OCI-LY7 (cell line): ENCODE data around the gene GALNT5. TPM values are rescaled to one million over a fixed set of nuclear protein-coding genes. Genes with fewer than 3 reads are reported as not detected.

Experiments used
- BruUV-seq: library from RNA; stranded (reverse); fragments of 400-500 nt; replicated peaks from 2 replicates; lab custom pipeline; 2021; lab: Mats Ljungman, UMichigan
- CTCF ChIA-PET: fragments of 300-600 bp; sonication (Branson Sonifier 250); formaldehyde crosslinking; loops from one replicate; lab custom pipeline; 2022; ENCODE audit warnings: antibody characterized with exemption; ENCODE audit not compliant: unreplicated experiment; lab: Charles Lee
- POLR2A ChIA-PET: fragments of 300-600 bp; sonication (Branson Sonifier 250); formaldehyde crosslinking; loops from one replicate; lab custom pipeline; 2022; ENCODE audit warnings: antibody characterized with exemption; lab: Charles Lee
- DNase-seq: peaks from one replicate; pipeline ENCODE4 v3.0.0-alpha.2; 2015; ENCODE audit warnings: low spot score
- H2AFZ ChIP-seq: fragments of 200-600 bp; sonication (generic), shearing (Covaris generic); 2 replicates; pipeline ENCODE4 v1.6.1; 2014; ENCODE audit warnings: mild to moderate bottlenecking, antibody characterized with exemption, low read length, moderate library complexity
- H3K27ac ChIP-seq: fragments of 200-600 bp; sonication (generic); 2 replicates; pipeline ENCODE4 v1.5.1; 2014; ENCODE audit warnings: mixed run types, low read depth, mild to moderate bottlenecking, moderate library complexity, low read length, inconsistent platforms; ENCODE audit not compliant: poor library complexity, severe bottlenecking
- H3K36me3 ChIP-seq: fragments of 200-600 bp; sonication (generic); 2 replicates; pipeline ENCODE4 v1.6.1; 2014; ENCODE audit warnings: mild to moderate bottlenecking, antibody characterized with exemption, low read length, moderate library complexity, mixed read lengths; ENCODE audit not compliant: insufficient read depth
- H3K4me1 ChIP-seq: fragments of 200-600 bp; sonication (generic); 2 replicates; pipeline ENCODE4 v1.5.1; 2014; ENCODE audit warnings: mild to moderate bottlenecking, low read length; ENCODE audit not compliant: insufficient read depth, poor library complexity, severe bottlenecking
- H3K4me2 ChIP-seq: fragments of 200-600 bp; sonication (generic); 2 replicates; pipeline ENCODE4 v1.6.1; 2014; ENCODE audit warnings: mild to moderate bottlenecking, low read length
- H3K4me3 ChIP-seq: fragments of 200-600 bp; sonication (generic); 2 replicates; pipeline ENCODE4 v1.5.1; 2014; ENCODE audit warnings: mild to moderate bottlenecking, low read depth, low read length; ENCODE audit not compliant: poor library complexity, severe bottlenecking
- H3K79me2 ChIP-seq: fragments of 200-600 bp; sonication (generic); 2 replicates; pipeline ENCODE4 v1.6.1; 2016; ENCODE audit warnings: low read depth, mild to moderate bottlenecking, low read length, moderate library complexity, mixed read lengths; ENCODE audit not compliant: insufficient read depth
- H3K9me2 ChIP-seq: fragments of 200-600 bp; sonication (generic); 2 replicates; pipeline ENCODE4 v1.6.1; 2016; ENCODE audit warnings: mild to moderate bottlenecking, low read length, mixed read lengths; ENCODE audit not compliant: insufficient read depth
- H3K9me3 ChIP-seq: fragments of 200-600 bp; sonication (generic); 2 replicates; pipeline ENCODE4 v1.6.1; 2014; ENCODE audit warnings: mild to moderate bottlenecking, mixed run types, low read length, mixed read lengths
- H4K20me1 ChIP-seq: fragments of 200-600 bp; sonication (generic); 2 replicates; pipeline ENCODE4 v1.6.1; 2014; ENCODE audit warnings: mild to moderate bottlenecking, antibody characterized with exemption, low read length, moderate library complexity, mixed read lengths; ENCODE audit not compliant: insufficient read depth
- CTCF ChIP-seq: fragments of 200-600 bp; sonication (generic); conservative IDR thresholded peaks from 2 replicates; pipeline ENCODE4 v1.5.1; 2014; ENCODE audit warnings: mild to moderate bottlenecking, antibody characterized with exemption, low read length, moderate library complexity, mixed read lengths
- EZH2phosphoT487 ChIP-seq: fragments of 200-600 bp; sonication (generic); IDR thresholded peaks from 2 replicates; pipeline ENCODE4 v1.6.1; 2018; ENCODE audit warnings: low read depth, borderline replicate concordance, mild to moderate bottlenecking, mixed run types, antibody characterized with exemption, low read length, moderate library complexity, mixed read lengths
- intact Hi-C: fragments of 100-400 bp; cut with micrococcal nuclease; formaldehyde crosslinking; loops from one replicate; pipeline ENCODE4 v1.10.0; 2022; ENCODE audit not compliant: unreplicated experiment
- total RNA-seq, 2 experiments: library from RNA; depleted of rRNA in 1 of 2; stranded (reverse); fragments of >200 nt in 1 of 2; shearing (Covaris generic) in 1 of 2; gene quantifications; 2 replicates each; pipeline ENCODE4 v1.2.3, GENCODE V29; 2014 to 2022

GALNT5 gene
- total RNA-seq, 2 experiments from 2014 or later, result not detected

- H3K4me2 ChIP-seq, result no peak overlapping the region
- BruUV-seq, result no TSS peak
- H2AFZ ChIP-seq, result no peak overlapping the region
Measured at GRCh38 chr2:157217409-157217808, 40.1 kb upstream of the GALNT5 start.

GRCh38 chr2:157218911-157219310 is 38.6 kb upstream of the GALNT5 start:
- no peaks in the 10 kb centered on the region for H3K36me3 ChIP-seq
- H3K9me2 ChIP-seq, result no peaks in the 10 kb centered on the region
- H3K4me1 ChIP-seq, result no peaks in the 10 kb centered on the region
- no peaks in the 10 kb centered on the region for H3K79me2 ChIP-seq
- BruUV-seq, result no TSS peak
- intact Hi-C loops, result no loop called here
- DNase-seq, result no peak
- no peaks in the 10 kb centered on the region for H4K20me1 ChIP-seq
- no peak overlapping the region for H3K4me2 ChIP-seq
- H3K9me3 ChIP-seq, result no peaks in the 10 kb centered on the region
- no peak overlapping the region for H3K4me3 ChIP-seq
- POLR2A ChIA-PET, result interaction anchor here (0.7 kb wide), 1 partner anchor 50 kb away, joined by 5 read pairs; no protein-coding TSS in a partner anchor
- CTCF ChIA-PET, result no interaction called here
- H3K27ac ChIP-seq, result no peak overlapping the region
- TF ChIP-seq EZH2phosphoT487, result no peak
- no peak for TF ChIP-seq CTCF
- H2AFZ ChIP-seq, result no peak overlapping the region

More at GRCh38 chr2:157217409-157217808, 40.1 kb upstream of the GALNT5 start:
- H3K9me3 ChIP-seq, result no peaks in the 10 kb centered on the region
- POLR2A ChIA-PET, result no interaction called here
- H3K27ac ChIP-seq, result no peak overlapping the region
- H3K4me1 ChIP-seq, result no peaks in the 10 kb centered on the region
- no peak for DNase-seq
- no peaks in the 10 kb centered on the region for H3K36me3 ChIP-seq
- H3K79me2 ChIP-seq, result no peaks in the 10 kb centered on the region
- intact Hi-C loops, result no loop called here
- H3K9me2 ChIP-seq, result no peaks in the 10 kb centered on the region
- CTCF ChIA-PET, result no interaction called here
- TF ChIP-seq CTCF (no peak), EZH2phosphoT487 (no peak)
- H4K20me1 ChIP-seq, result no peaks in the 10 kb centered on the region
- no peak overlapping the region for H3K4me3 ChIP-seq

GRCh38 chr2:157220502-157220901 is 37.0 kb upstream of the GALNT5 start:
- POLR2A ChIA-PET, result no interaction called here
- BruUV-seq, result no TSS peak
- intact Hi-C loops, result no loop called here

More at GRCh38 chr2:157220502-157220901, 37.0 kb upstream of the GALNT5 start:
- H3K4me3 ChIP-seq, result no peak overlapping the region
- H3K9me3 ChIP-seq, result no peaks in the 10 kb centered on the region
- H3K4me2 ChIP-seq, result no peak overlapping the region
- CTCF ChIA-PET, result no interaction called here
- DNase-seq, result no peak
- H3K4me1 ChIP-seq, result no peaks in the 10 kb centered on the region
- H3K79me2 ChIP-seq, result no peaks in the 10 kb centered on the region
- no peak overlapping the region for H2AFZ ChIP-seq
- no peak overlapping the region for H3K27ac ChIP-seq
- no peaks in the 10 kb centered on the region for H4K20me1 ChIP-seq
- H3K9me2 ChIP-seq, result no peaks in the 10 kb centered on the region
- H3K36me3 ChIP-seq, result no peaks in the 10 kb centered on the region
- no peak for TF ChIP-seq CTCF
